Measurements from ENCODE around the gene MCM9.

Gene MCM9

GRCh38 chr6:118931436-118931835 is 3.5 kb downstream of the MCM9 start:
- Histone ChIP-seq H3K4me1 (ENCODE audit: control insufficient read depth, insufficient read depth, low read length) (peaks cover 8% of the 10 kb centered on the region), H3K4me3 (ENCODE audit: low read length) (no peak overlapping the region), H3K36me3 (ENCODE audit: control insufficient read depth, insufficient read depth, low read length, severe bottlenecking) (peaks cover 24% of the 10 kb centered on the region), H3K9me3 (ENCODE audit: control insufficient read depth, low read length) (no peaks in the 10 kb centered on the region), H3K27me3 (replicated peaks; ENCODE audit: control insufficient read depth, insufficient read depth, low read length) (no peaks in the 10 kb centered on the region), H3K9ac (ENCODE audit: low read length) (no peak overlapping the region)
- DNase-seq (ENCODE audit: low read depth), result no peak

GRCh38 chr6:118930680-118931079 is 4.3 kb downstream of the MCM9 start:
- H3K9me3 ChIP-seq (ENCODE audit: control insufficient read depth, low read length), result no peaks in the 10 kb centered on the region
- H3K9ac ChIP-seq (ENCODE audit: low read length), result no peak overlapping the region
- H3K36me3 ChIP-seq (ENCODE audit: control insufficient read depth, insufficient read depth, low read length, severe bottlenecking), result peaks cover 24% of the 10 kb centered on the region
- DNase-seq (ENCODE audit: low read depth), result peak; percentile 15
- H3K4me1 ChIP-seq (ENCODE audit: control insufficient read depth, insufficient read depth, low read length), result peaks cover 8% of the 10 kb centered on the region
- no peaks in the 10 kb centered on the region for H3K27me3 ChIP-seq (replicated peaks; ENCODE audit: control insufficient read depth, insufficient read depth, low read length)
- H3K4me3 ChIP-seq (ENCODE audit: low read length), result no peak overlapping the region

- H3K36me3 ChIP-seq (ENCODE audit: control insufficient read depth, insufficient read depth, low read length, severe bottlenecking), result peaks cover 45% of the 10 kb centered on the region
- DNase-seq (ENCODE audit: low read depth), result no peak
- H3K9ac ChIP-seq (ENCODE audit: low read length), result no peak overlapping the region
- no peaks in the 10 kb centered on the region for H3K27me3 ChIP-seq (replicated peaks; ENCODE audit: control insufficient read depth, insufficient read depth, low read length)
- H3K9me3 ChIP-seq (ENCODE audit: control insufficient read depth, low read length), result no peaks in the 10 kb centered on the region
- peaks cover 6% of the 10 kb centered on the region for H3K4me1 ChIP-seq (ENCODE audit: control insufficient read depth, insufficient read depth, low read length)
- H3K4me3 ChIP-seq (ENCODE audit: low read length), result no peak overlapping the region
Observed at GRCh38 chr6:118923035-118923434, 11.9 kb downstream of the MCM9 start.

GRCh38 chr6:118921084-118921483 is 13.9 kb downstream of the MCM9 start:
- no peak overlapping the region for H3K9ac ChIP-seq (ENCODE audit: low read length)
- H3K27me3 ChIP-seq (replicated peaks; ENCODE audit: control insufficient read depth, insufficient read depth, low read length), result no peaks in the 10 kb centered on the region
- no peak overlapping the region for H3K4me3 ChIP-seq (ENCODE audit: low read length)
- peaks cover 53% of the 10 kb centered on the region for H3K36me3 ChIP-seq (ENCODE audit: control insufficient read depth, insufficient read depth, low read length, severe bottlenecking)
- H3K4me1 ChIP-seq (ENCODE audit: control insufficient read depth, insufficient read depth, low read length), result peaks cover 6% of the 10 kb centered on the region
- no peak for DNase-seq (ENCODE audit: low read depth)
- H3K9me3 ChIP-seq (ENCODE audit: control insufficient read depth, low read length), result no peaks in the 10 kb centered on the region

GRCh38 chr6:118918329-118918725 is 16.6 kb downstream of the MCM9 start:
- Histone ChIP-seq H3K9me3 (ENCODE audit: control insufficient read depth, low read length) (no peaks in the 10 kb centered on the region), H3K36me3 (ENCODE audit: control insufficient read depth, insufficient read depth, low read length, severe bottlenecking) (peaks cover 62% of the 10 kb centered on the region), H3K9ac (ENCODE audit: low read length) (no peak overlapping the region), H3K27me3 (replicated peaks; ENCODE audit: control insufficient read depth, insufficient read depth, low read length) (no peaks in the 10 kb centered on the region), H3K4me3 (ENCODE audit: low read length) (no peak overlapping the region), H3K4me1 (ENCODE audit: control insufficient read depth, insufficient read depth, low read length) (peaks cover 14% of the 10 kb centered on the region)
- peak; percentile 44 for DNase-seq (ENCODE audit: low read depth)

GRCh38 chr6:118917546-118918328 is 17.2 kb downstream of the MCM9 start:
- H3K4me3 ChIP-seq (ENCODE audit: low read length), result no peak overlapping the region
- no peaks in the 10 kb centered on the region for H3K9me3 ChIP-seq (ENCODE audit: control insufficient read depth, low read length)
- H3K36me3 ChIP-seq (ENCODE audit: control insufficient read depth, insufficient read depth, low read length, severe bottlenecking), result peaks cover 64% of the 10 kb centered on the region
- peaks cover 14% of the 10 kb centered on the region for H3K4me1 ChIP-seq (ENCODE audit: control insufficient read depth, insufficient read depth, low read length)
- no peak overlapping the region for H3K9ac ChIP-seq (ENCODE audit: low read length)
- no peaks in the 10 kb centered on the region for H3K27me3 ChIP-seq (replicated peaks; ENCODE audit: control insufficient read depth, insufficient read depth, low read length)
- no peak for DNase-seq (ENCODE audit: low read depth)

GRCh38 chr6:118914598-118914997 is 20.4 kb downstream of the MCM9 start:
- Histone ChIP-seq H3K9me3 (ENCODE audit: control insufficient read depth, low read length) (no peaks in the 10 kb centered on the region), H3K4me3 (ENCODE audit: low read length) (no peak overlapping the region), H3K27me3 (replicated peaks; ENCODE audit: control insufficient read depth, insufficient read depth, low read length) (no peaks in the 10 kb centered on the region), H3K36me3 (ENCODE audit: control insufficient read depth, insufficient read depth, low read length, severe bottlenecking) (peaks cover 64% of the 10 kb centered on the region), H3K4me1 (ENCODE audit: control insufficient read depth, insufficient read depth, low read length) (peaks cover 14% of the 10 kb centered on the region), H3K9ac (ENCODE audit: low read length) (no peak overlapping the region)
- no peak for DNase-seq (ENCODE audit: low read depth)

GRCh38 chr6:118913161-118913560 is 21.8 kb downstream of the MCM9 start:
- H3K9me3 ChIP-seq (ENCODE audit: control insufficient read depth, low read length), result no peaks in the 10 kb centered on the region
- H3K4me1 ChIP-seq (ENCODE audit: control insufficient read depth, insufficient read depth, low read length), result peaks cover 12% of the 10 kb centered on the region
- no peak overlapping the region for H3K9ac ChIP-seq (ENCODE audit: low read length)
- no peak overlapping the region for H3K4me3 ChIP-seq (ENCODE audit: low read length)
- no peaks in the 10 kb centered on the region for H3K27me3 ChIP-seq (replicated peaks; ENCODE audit: control insufficient read depth, insufficient read depth, low read length)
- peaks cover 79% of the 10 kb centered on the region for H3K36me3 ChIP-seq (ENCODE audit: control insufficient read depth, insufficient read depth, low read length, severe bottlenecking)
- DNase-seq (ENCODE audit: low read depth), result no peak

- H3K36me3 ChIP-seq (ENCODE audit: control insufficient read depth, insufficient read depth, low read length, severe bottlenecking), result peaks cover 83% of the 10 kb centered on the region
- DNase-seq (ENCODE audit: low read depth), result no peak
- H3K4me1 ChIP-seq (ENCODE audit: control insufficient read depth, insufficient read depth, low read length), result peaks cover 12% of the 10 kb centered on the region
- no peak overlapping the region for H3K4me3 ChIP-seq (ENCODE audit: low read length)
- no peak overlapping the region for H3K9ac ChIP-seq (ENCODE audit: low read length)
- H3K27me3 ChIP-seq (replicated peaks; ENCODE audit: control insufficient read depth, insufficient read depth, low read length), result no peaks in the 10 kb centered on the region
- H3K9me3 ChIP-seq (ENCODE audit: control insufficient read depth, low read length), result no peaks in the 10 kb centered on the region
Observed at GRCh38 chr6:118912646-118913045, 22.3 kb downstream of the MCM9 start.

GRCh38 chr6:118908441-118908840 is 26.5 kb downstream of the MCM9 start:
- Histone ChIP-seq H3K9me3 (ENCODE audit: control insufficient read depth, low read length) (no peaks in the 10 kb centered on the region), H3K27me3 (replicated peaks; ENCODE audit: control insufficient read depth, insufficient read depth, low read length) (no peaks in the 10 kb centered on the region), H3K36me3 (ENCODE audit: control insufficient read depth, insufficient read depth, low read length, severe bottlenecking) (peaks cover 77% of the 10 kb centered on the region), H3K4me3 (ENCODE audit: low read length) (no peak overlapping the region), H3K9ac (ENCODE audit: low read length) (no peak overlapping the region), H3K4me1 (ENCODE audit: control insufficient read depth, insufficient read depth, low read length) (peaks cover 5% of the 10 kb centered on the region)
- no peak for DNase-seq (ENCODE audit: low read depth)

- Histone ChIP-seq H3K4me3 (ENCODE audit: low read length) (no peak overlapping the region), H3K9me3 (ENCODE audit: control insufficient read depth, low read length) (no peaks in the 10 kb centered on the region), H3K27me3 (replicated peaks; ENCODE audit: control insufficient read depth, insufficient read depth, low read length) (no peaks in the 10 kb centered on the region), H3K4me1 (ENCODE audit: control insufficient read depth, insufficient read depth, low read length) (peaks cover 19% of the 10 kb centered on the region), H3K9ac (ENCODE audit: low read length) (no peak overlapping the region), H3K36me3 (ENCODE audit: control insufficient read depth, insufficient read depth, low read length, severe bottlenecking) (peaks cover 56% of the 10 kb centered on the region)
- DNase-seq (ENCODE audit: low read depth), result no peak
Observed at GRCh38 chr6:118905851-118906250, 29.1 kb downstream of the MCM9 start.

- no peaks in the 10 kb centered on the region for H3K9me3 ChIP-seq (ENCODE audit: control insufficient read depth, low read length)
- no peaks in the 10 kb centered on the region for H3K27me3 ChIP-seq (replicated peaks; ENCODE audit: control insufficient read depth, insufficient read depth, low read length)
- no peak for DNase-seq (ENCODE audit: low read depth)
- peaks cover 26% of the 10 kb centered on the region for H3K4me1 ChIP-seq (ENCODE audit: control insufficient read depth, insufficient read depth, low read length)
- no peak overlapping the region for H3K9ac ChIP-seq (ENCODE audit: low read length)
- H3K36me3 ChIP-seq (ENCODE audit: control insufficient read depth, insufficient read depth, low read length, severe bottlenecking), result peaks cover 49% of the 10 kb centered on the region
- H3K4me3 ChIP-seq (ENCODE audit: low read length), result no peak overlapping the region
Observed at GRCh38 chr6:118905084-118905483, 29.9 kb downstream of the MCM9 start.

All from adipocyte (in vitro differentiated cells).